Hepatocyte (in vitro differentiated cells): ENCODE measurements around the gene SOX13. TPM values are rescaled to one million over a fixed set of nuclear protein-coding genes. Genes with fewer than 3 reads are reported as not detected.

Source experiments
- DNase-seq: peaks from one replicate; pipeline ENCODE4 v3.0.0-alpha.2; 2016; ENCODE audit warnings: low spot score
- H2AFZ ChIP-seq: fragments of 200-600 bp; sonication (generic); 2 replicates; pipeline ENCODE4 v1.6.0; 2016; ENCODE audit warnings: antibody characterized with exemption, mild to moderate bottlenecking
- H3K27ac ChIP-seq: fragments of 200-600 bp; sonication (generic); 2 replicates; pipeline ENCODE4 v1.5.1; 2016; ENCODE audit warnings: mild to moderate bottlenecking
- H3K27me3 ChIP-seq: fragments of 200-600 bp; sonication (generic); 2 replicates; pipeline ENCODE4 v1.6.1; 2016
- H3K36me3 ChIP-seq: fragments of 200-600 bp; sonication (generic); replicated peaks from 2 replicates; pipeline ENCODE4 v1.5.1; 2016; ENCODE audit warnings: low read depth; ENCODE audit not compliant: insufficient read depth
- H3K4me1 ChIP-seq: fragments of 200-600 bp; sonication (generic); 2 replicates; pipeline ENCODE4 v1.5.1; 2016; ENCODE audit warnings: mild to moderate bottlenecking, moderate library complexity; ENCODE audit not compliant: insufficient read depth
- H3K4me2 ChIP-seq: fragments of 200-600 bp; sonication (generic); 2 replicates; pipeline ENCODE4 v1.6.0; 2016
- H3K4me3 ChIP-seq: fragments of 200-600 bp; sonication (generic); 2 replicates; pipeline ENCODE4 v1.5.1; 2016; ENCODE audit warnings: mild to moderate bottlenecking
- H3K79me2 ChIP-seq: fragments of 200-600 bp; sonication (generic); 2 replicates; pipeline ENCODE4 v1.6.0; 2017; ENCODE audit warnings: mild to moderate bottlenecking
- H3K9me2 ChIP-seq: fragments of 200-600 bp; sonication (generic); replicated peaks from 2 replicates; pipeline ENCODE4 v1.6.0; 2017; ENCODE audit warnings: mild to moderate bottlenecking; ENCODE audit not compliant: insufficient read depth
- H3K9me3 ChIP-seq: fragments of 200-600 bp; sonication (generic); 2 replicates; pipeline ENCODE4 v1.5.1; 2016; ENCODE audit warnings: low read depth, mild to moderate bottlenecking
- H4K20me1 ChIP-seq: fragments of 200-600 bp; sonication (generic); 2 replicates; pipeline ENCODE4 v1.6.0; 2016; ENCODE audit warnings: mild to moderate bottlenecking; ENCODE audit not compliant: insufficient read depth, poor library complexity, severe bottlenecking
- CTCF ChIP-seq: fragments of 200-600 bp; sonication (generic); IDR thresholded peaks from 2 replicates; pipeline ENCODE4 v1.5.1; 2016; ENCODE audit warnings: antibody characterized with exemption, mild to moderate bottlenecking; ENCODE audit not compliant: poor library complexity
- EZH2 ChIP-seq: fragments of 200-600 bp; sonication (generic); IDR thresholded peaks from 2 replicates; pipeline ENCODE4 v1.6.1; 2016; ENCODE audit warnings: antibody characterized with exemption, mild to moderate bottlenecking, borderline replicate concordance
- EZH2phosphoT487 ChIP-seq: fragments of 200-600 bp; sonication (generic); IDR thresholded peaks from one replicate; pipeline ENCODE4 v1.6.1; 2018; ENCODE audit warnings: antibody characterized with exemption, mild to moderate bottlenecking, low read depth, moderate library complexity; ENCODE audit not compliant: unreplicated experiment, severe bottlenecking
- WGBS: methylation state at CpG from one replicate; pipeline ENCODE4 v1.1.6; 2016; ENCODE audit warnings: low lambda C conversion rate; ENCODE audit errors: missing lambda C conversion rate; 5-methylcytosine and 5-hydroxymethylcytosine counted together
- polyA plus RNA-seq: library from polyadenylated mRNA; unstranded; fragments of >200 nt; fragmentation: Nextera tagmentation; extraction: Ambion mirVana; gene quantifications from 2 replicates; pipeline ENCODE4 v1.2.1, GENCODE V29; 2016
- total RNA-seq: library from RNA; depleted of rRNA; stranded (reverse); fragments of >200 nt; gene quantifications from 2 replicates; pipeline ENCODE4 v1.2.3, GENCODE V29; 2014

SOX13 gene
- total and polyA plus RNA-seq, 2 experiments from 2014 or later: 11.9 to 22.3 TPM

GRCh38 chr1:204174958-204175357 lies 102.0 kb downstream of the SOX13 start:
- Histone ChIP-seq H3K4me3 (no peak overlapping the region), H3K4me2 (no peak overlapping the region), H4K20me1 (no peaks in the 10 kb centered on the region), H3K27ac (no peak overlapping the region), H3K9me3 (no peaks in the 10 kb centered on the region), H3K79me2 (no peaks in the 10 kb centered on the region), H2AFZ (no peak overlapping the region), H3K36me3 (no peaks in the 10 kb centered on the region), H3K27me3 (peaks cover 4% of the 10 kb centered on the region), H3K9me2 (no peaks in the 10 kb centered on the region), H3K4me1 (peaks cover 3% of the 10 kb centered on the region)
- TF ChIP-seq EZH2: no peak
- no peak for TF ChIP-seq EZH2phosphoT487
- TF ChIP-seq CTCF: no peak
- no peak for DNase-seq
- WGBS: 71% methylated on average over 3 of the region's 3 CpGs

GRCh38 chr1:204176049-204176448 lies 103.1 kb downstream of the SOX13 start:
- no peak overlapping the region for H2AFZ ChIP-seq
- peaks cover 4% of the 10 kb centered on the region for H3K27me3 ChIP-seq
- H3K79me2 ChIP-seq: no peaks in the 10 kb centered on the region
- no peaks in the 10 kb centered on the region for H3K9me2 ChIP-seq
- no peak for DNase-seq
- peaks cover 3% of the 10 kb centered on the region for H3K4me1 ChIP-seq
- no peak overlapping the region for H3K4me2 ChIP-seq
- no peak overlapping the region for H3K4me3 ChIP-seq
- H4K20me1 ChIP-seq: no peaks in the 10 kb centered on the region
- no peaks in the 10 kb centered on the region for H3K36me3 ChIP-seq
- no peak for TF ChIP-seq EZH2
- TF ChIP-seq EZH2phosphoT487: no peak
- H3K9me3 ChIP-seq: no peaks in the 10 kb centered on the region
- 87% methylated on average over 5 of the region's 5 CpGs for WGBS
- H3K27ac ChIP-seq: no peak overlapping the region

GRCh38 chr1:204177133-204177532 lies 104.2 kb downstream of the SOX13 start:
- H3K4me3 ChIP-seq: no peak overlapping the region
- H3K36me3 ChIP-seq: no peaks in the 10 kb centered on the region
- no peak overlapping the region for H3K4me2 ChIP-seq
- no peaks in the 10 kb centered on the region for H3K79me2 ChIP-seq
- H3K4me1 ChIP-seq: no peaks in the 10 kb centered on the region
- H3K9me2 ChIP-seq: no peaks in the 10 kb centered on the region
- WGBS: 72% methylated on average over 4 of the region's 4 CpGs
- H2AFZ ChIP-seq: no peak overlapping the region
- DNase-seq: no peak
- H4K20me1 ChIP-seq: no peaks in the 10 kb centered on the region
- TF ChIP-seq CTCF (no peak), EZH2 (no peak), EZH2phosphoT487 (no peak)
- H3K9me3 ChIP-seq: no peaks in the 10 kb centered on the region
- peaks cover 4% of the 10 kb centered on the region for H3K27me3 ChIP-seq
- no peak overlapping the region for H3K27ac ChIP-seq

Other genes with a start within 250 kb of the SOX13 start
- 73.2 and 94.5 TPM in 2 replicates for gene SNRPE, start 211.5 kb upstream of the SOX13 start, total RNA-seq
- gene SNRPE, start 211.5 kb upstream of the SOX13 start, polyA plus RNA-seq: 267 and 272 TPM in 2 replicates
- gene ETNK2, start 78.9 kb downstream of the SOX13 start, total RNA-seq: 51.1 and 59.4 TPM in 2 replicates
- gene ETNK2, start 78.9 kb downstream of the SOX13 start, polyA plus RNA-seq: 50.7 and 71.9 TPM in 2 replicates
- 15.4 and 16.2 TPM in 2 replicates for gene REN, start 93.2 kb downstream of the SOX13 start, total RNA-seq
- 18.4 and 39.7 TPM in 2 replicates for gene REN, start 93.2 kb downstream of the SOX13 start, polyA plus RNA-seq
- 2.2 and 12.9 TPM in 2 replicates for gene KISS1, start 123.4 kb downstream of the SOX13 start, total RNA-seq
- 2.0 TPM in 2 replicates for gene KISS1, start 123.4 kb downstream of the SOX13 start, polyA plus RNA-seq
- gene GOLT1A, start 140.9 kb downstream of the SOX13 start, total RNA-seq: 13.6 and 26.6 TPM in 2 replicates
- gene GOLT1A, start 140.9 kb downstream of the SOX13 start, polyA plus RNA-seq: 34.7 and 36.0 TPM in 2 replicates